Measurements from ENCODE around the gene CD2AP. TPM values are rescaled to one million over a fixed set of nuclear protein-coding genes. Genes with fewer than 3 reads are reported as not detected.

CD2AP gene
- total and polyA plus RNA-seq, 4 donors = 6.8 to 33.4 (median 22.2) TPM

DNA sequence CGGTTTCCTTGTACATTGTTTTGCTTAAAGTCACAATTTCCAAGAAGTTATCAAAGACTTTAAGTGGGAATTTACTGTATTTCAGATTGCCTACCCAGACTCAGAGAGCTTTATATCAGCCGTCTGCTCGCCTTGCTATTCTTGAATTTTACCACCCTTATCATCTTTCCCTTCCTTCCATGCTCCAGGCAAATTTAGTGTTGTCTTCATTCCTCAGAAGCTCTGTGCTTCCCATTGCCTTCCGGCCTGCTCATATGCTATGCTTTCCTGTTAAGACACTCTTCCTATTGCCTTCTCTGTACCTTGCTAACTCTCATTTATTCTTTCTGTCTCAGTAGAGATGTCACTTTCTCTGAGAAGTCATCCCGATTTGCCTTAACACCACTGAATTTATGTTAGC lies 52.1 kb downstream of the CD2AP start:
- 68 to 73% methylated on average over 5 of the region's 5 CpGs for WGBS, 2 donors
- Histone ChIP-seq H3K36me3 (ENCODE audit: control insufficient read depth in 1 of 2, insufficient read depth in 2 of 2, low read length in 1 of 2) (no peaks in the 10 kb centered on the region), H3K9me3 (ENCODE audit: control insufficient read depth, low read length) (no peaks in the 10 kb centered on the region), H3K4me3 (ENCODE audit: low read length in 2 of 2) (no peak overlapping the region), H3K27me3 (ENCODE audit: control insufficient read depth in 1 of 2, insufficient read depth in 2 of 2, low read length in 1 of 2) (no peaks in the 10 kb centered on the region), H3K4me1 (ENCODE audit: control insufficient read depth in 1 of 2, insufficient read depth in 2 of 2, low read length in 2 of 2) (peaks cover 3% of the 10 kb centered on the region in 2 donors), H3K27ac (ENCODE audit: low read depth in 1 of 2, low read length in 2 of 2) (no peak overlapping the region)
- intact Hi-C loops (cut with DNase I) = no loop called here
- DNase-seq (no peak), ATAC-seq (ENCODE audit: low FRiP score) (no peak)

- intact Hi-C loops (cut with DNase I) = no loop called here
- H3K36me3 ChIP-seq (ENCODE audit: control insufficient read depth in 1 of 2, insufficient read depth in 2 of 2, low read length in 1 of 2) = no peaks in the 10 kb centered on the region
- ATAC-seq (ENCODE audit: low FRiP score) (no peak), DNase-seq (no peak)
- no peak overlapping the region for H3K4me3 ChIP-seq (ENCODE audit: low read length in 2 of 2)
- no peak overlapping the region for H3K27ac ChIP-seq (ENCODE audit: low read depth in 1 of 2, low read length in 2 of 2)
- 86 to 87% methylated on average over 1 of the region's 1 CpG for WGBS, 2 donors
- H3K9me3 ChIP-seq (ENCODE audit: control insufficient read depth, low read length) = no peaks in the 10 kb centered on the region
- H3K4me1 ChIP-seq (ENCODE audit: control insufficient read depth in 1 of 2, insufficient read depth in 2 of 2, low read length in 2 of 2) = peaks cover 1 to 3% of the 10 kb centered on the region in 2 donors
- no peaks in the 10 kb centered on the region for H3K27me3 ChIP-seq (ENCODE audit: control insufficient read depth in 1 of 2, insufficient read depth in 2 of 2, low read length in 1 of 2)
Measured at GRCh38 chr6:47532981-47533585, 55.5 kb downstream of the CD2AP start.

DNA sequence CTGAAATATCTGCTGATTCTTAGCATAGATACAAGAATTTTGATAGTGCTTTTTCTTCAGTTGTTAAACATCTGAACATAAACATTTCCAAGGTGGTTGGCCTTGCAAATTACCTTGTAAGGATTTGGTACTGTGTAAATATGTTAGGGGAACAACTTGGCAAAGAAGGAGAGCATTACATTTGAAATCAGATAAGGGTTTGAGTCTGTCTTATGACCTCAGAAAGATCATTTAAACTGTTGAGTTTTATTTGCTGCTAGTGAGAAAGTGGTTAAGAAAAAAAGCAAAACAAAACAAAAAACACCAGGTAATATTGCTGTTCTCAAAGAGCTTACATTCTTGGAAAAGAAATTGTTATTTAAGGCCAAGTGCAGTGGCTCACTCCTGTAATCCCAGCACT lies 56.5 kb downstream of the CD2AP start:
- Histone ChIP-seq H3K9me3 (ENCODE audit: control insufficient read depth, low read length) (no peaks in the 10 kb centered on the region), H3K4me1 (ENCODE audit: control insufficient read depth in 1 of 2, insufficient read depth in 2 of 2, low read length in 2 of 2) (peaks cover 0 to 3% of the 10 kb centered on the region in 2 donors), H3K27me3 (ENCODE audit: control insufficient read depth in 1 of 2, insufficient read depth in 2 of 2, low read length in 1 of 2) (no peaks in the 10 kb centered on the region), H3K27ac (ENCODE audit: low read depth in 1 of 2, low read length in 2 of 2) (no peak overlapping the region), H3K4me3 (ENCODE audit: low read length in 2 of 2) (no peak overlapping the region), H3K36me3 (ENCODE audit: control insufficient read depth in 1 of 2, insufficient read depth in 2 of 2, low read length in 1 of 2) (no peaks in the 10 kb centered on the region)
- intact Hi-C loops (cut with DNase I) = no loop called here
- DNase-seq = no peak
- ATAC-seq (ENCODE audit: low FRiP score) = no peak

- no peaks in the 10 kb centered on the region for H3K36me3 ChIP-seq (ENCODE audit: control insufficient read depth in 1 of 2, insufficient read depth in 2 of 2, low read length in 1 of 2)
- H3K27me3 ChIP-seq (ENCODE audit: control insufficient read depth in 1 of 2, insufficient read depth in 2 of 2, low read length in 1 of 2) = no peaks in the 10 kb centered on the region
- H3K9me3 ChIP-seq (ENCODE audit: control insufficient read depth, low read length) = no peaks in the 10 kb centered on the region
- no peak for ATAC-seq (ENCODE audit: low FRiP score)
- no peak overlapping the region for H3K27ac ChIP-seq (ENCODE audit: low read depth in 1 of 2, low read length in 2 of 2)
- intact Hi-C loops (cut with DNase I) = no loop called here
- H3K4me1 ChIP-seq (ENCODE audit: control insufficient read depth in 1 of 2, insufficient read depth in 2 of 2, low read length in 2 of 2) = no peaks in the 10 kb centered on the region
- 49 to 56% methylated on average over 2 of the region's 2 CpGs for WGBS, 2 donors
- DNase-seq = no peak
- H3K4me3 ChIP-seq (ENCODE audit: low read length in 2 of 2) = no peak overlapping the region
Measured at GRCh38 chr6:47535316-47536225, 58.0 kb downstream of the CD2AP start.

DNA sequence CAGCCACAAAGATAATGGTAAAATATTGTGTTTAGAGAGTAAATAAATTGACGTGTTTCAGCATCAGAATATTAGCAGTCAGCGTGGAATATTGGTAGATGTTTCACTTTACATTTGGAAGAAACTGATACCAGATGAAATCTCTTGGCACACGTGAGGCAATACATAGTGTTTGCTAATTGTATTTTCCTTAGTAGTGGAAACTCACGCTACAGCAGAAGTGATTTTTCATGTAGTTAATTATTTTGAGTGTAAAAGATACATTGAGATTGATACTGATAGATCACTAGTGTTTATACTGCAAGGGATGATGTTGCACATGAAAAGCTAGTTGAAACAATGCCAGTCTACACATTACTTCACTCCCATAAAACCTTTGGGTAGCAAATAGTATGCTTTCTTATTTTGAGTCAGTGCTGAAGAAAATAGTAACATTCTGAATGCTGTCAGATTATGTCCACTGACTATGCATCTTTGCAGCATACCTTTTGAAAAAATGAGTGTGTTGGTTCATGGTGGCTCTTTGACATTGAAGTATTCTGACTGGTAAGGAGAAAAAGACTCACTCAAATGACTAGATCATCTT lies 59.3 kb downstream of the CD2AP start:
- no peaks in the 10 kb centered on the region for H3K4me1 ChIP-seq (ENCODE audit: control insufficient read depth in 1 of 2, insufficient read depth in 2 of 2, low read length in 2 of 2)
- H3K9me3 ChIP-seq (ENCODE audit: control insufficient read depth, low read length) = no peaks in the 10 kb centered on the region
- WGBS, 2 donors = 87 to 92% methylated on average over 4 of the region's 4 CpGs
- no peak overlapping the region for H3K4me3 ChIP-seq (ENCODE audit: low read length in 2 of 2)
- ATAC-seq (ENCODE audit: low FRiP score) = no peak
- H3K27ac ChIP-seq (ENCODE audit: low read depth in 1 of 2, low read length in 2 of 2) = no peak overlapping the region
- no peaks in the 10 kb centered on the region for H3K27me3 ChIP-seq (ENCODE audit: control insufficient read depth in 1 of 2, insufficient read depth in 2 of 2, low read length in 1 of 2)
- no peaks in the 10 kb centered on the region for H3K36me3 ChIP-seq (ENCODE audit: control insufficient read depth in 1 of 2, insufficient read depth in 2 of 2, low read length in 1 of 2)
- no peak for DNase-seq
- intact Hi-C loops (cut with DNase I) = no loop called here

- no peak overlapping the region for H3K27ac ChIP-seq (ENCODE audit: low read depth in 1 of 2, low read length in 2 of 2)
- no peaks in the 10 kb centered on the region for H3K4me1 ChIP-seq (ENCODE audit: control insufficient read depth in 1 of 2, insufficient read depth in 2 of 2, low read length in 2 of 2)
- intact Hi-C loops (cut with DNase I) = no loop called here
- no peaks in the 10 kb centered on the region for H3K9me3 ChIP-seq (ENCODE audit: control insufficient read depth, low read length)
- H3K4me3 ChIP-seq (ENCODE audit: low read length in 2 of 2) = no peak overlapping the region
- no peaks in the 10 kb centered on the region for H3K27me3 ChIP-seq (ENCODE audit: control insufficient read depth in 1 of 2, insufficient read depth in 2 of 2, low read length in 1 of 2)
- DNase-seq (no peak), ATAC-seq (ENCODE audit: low FRiP score) (no peak)
- 97 to 98% methylated on average over 6 of the region's 6 CpGs for WGBS, 2 donors
- peaks cover 0 to 3% of the 10 kb centered on the region in 2 donors for H3K36me3 ChIP-seq (ENCODE audit: control insufficient read depth in 1 of 2, insufficient read depth in 2 of 2, low read length in 1 of 2)
Measured at GRCh38 chr6:47545223-47545622, 67.6 kb downstream of the CD2AP start.

GRCh38 chr6:47551670-47552069 lies 74.1 kb downstream of the CD2AP start:
- H3K27me3 ChIP-seq (ENCODE audit: control insufficient read depth in 1 of 2, insufficient read depth in 2 of 2, low read length in 1 of 2) = no peaks in the 10 kb centered on the region

DNA sequence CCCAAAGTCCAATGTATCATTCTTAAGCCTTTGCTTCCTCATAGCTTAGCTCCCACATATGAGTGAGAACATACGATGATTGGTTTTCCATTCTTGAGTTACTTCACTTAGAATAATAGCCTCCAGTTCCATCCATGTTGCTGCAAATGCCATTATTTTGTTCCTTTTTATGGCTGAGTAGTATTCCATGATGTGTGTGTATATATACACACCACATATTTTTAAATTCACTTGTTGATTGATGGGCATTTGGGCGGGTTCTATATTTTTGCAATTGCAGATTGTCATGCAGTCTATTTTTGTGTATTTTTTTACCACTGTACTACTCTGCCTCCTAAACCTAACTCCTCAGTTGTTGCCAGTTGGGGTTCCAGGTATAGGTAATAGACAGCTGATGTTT lies 74.7 kb downstream of the CD2AP start:
- Histone ChIP-seq H3K9me3 (ENCODE audit: control insufficient read depth, low read length) (no peaks in the 10 kb centered on the region), H3K27me3 (ENCODE audit: control insufficient read depth in 1 of 2, insufficient read depth in 2 of 2, low read length in 1 of 2) (no peaks in the 10 kb centered on the region), H3K27ac (ENCODE audit: low read depth in 1 of 2, low read length in 2 of 2) (no peak overlapping the region), H3K36me3 (ENCODE audit: control insufficient read depth in 1 of 2, insufficient read depth in 2 of 2, low read length in 1 of 2) (no peaks in the 10 kb centered on the region), H3K4me3 (ENCODE audit: low read length in 2 of 2) (no peak overlapping the region), H3K4me1 (ENCODE audit: control insufficient read depth in 1 of 2, insufficient read depth in 2 of 2, low read length in 2 of 2) (no peaks in the 10 kb centered on the region)
- intact Hi-C loops (cut with DNase I) = no loop called here
- no peak for ATAC-seq (ENCODE audit: low FRiP score)
- 92 to 94% methylated on average over 2 of the region's 2 CpGs for WGBS, 2 donors
- no peak for DNase-seq

More at GRCh38 chr6:47551670-47552069, 74.1 kb downstream of the CD2AP start:
- no peak overlapping the region for H3K4me3 ChIP-seq (ENCODE audit: low read length in 2 of 2)
- WGBS, 2 donors = 93 to 95% methylated on average over 4 of the region's 4 CpGs
- intact Hi-C loops (cut with DNase I) = no loop called here
- DNase-seq (no peak), ATAC-seq (ENCODE audit: low FRiP score) (no peak)
- H3K27ac ChIP-seq (ENCODE audit: low read depth in 1 of 2, low read length in 2 of 2) = no peak overlapping the region
- no peaks in the 10 kb centered on the region for H3K4me1 ChIP-seq (ENCODE audit: control insufficient read depth in 1 of 2, insufficient read depth in 2 of 2, low read length in 2 of 2)
- no peaks in the 10 kb centered on the region for H3K36me3 ChIP-seq (ENCODE audit: control insufficient read depth in 1 of 2, insufficient read depth in 2 of 2, low read length in 1 of 2)
- no peaks in the 10 kb centered on the region for H3K9me3 ChIP-seq (ENCODE audit: control insufficient read depth, low read length)

Data from aorta (tissue), 5 donors.